ENCODE results near the gene LRRTM4. TPM values are rescaled to one million over a fixed set of nuclear protein-coding genes. Genes with fewer than 3 reads are reported as not detected.

The LRRTM4 gene
- 1 to 10 TPM; 1.1 to 2.3 (median 1.4) TPM for polyA plus RNA-seq (ENCODE audit: insufficient read length in 4 of 4)

- peak in 1 of 4 donors; percentile 31 for DNase-seq (ENCODE audit: low read depth in 4 of 4, low spot score in 2 of 4)
Measured at GRCh38 chr2:77521931-77522470, at the start of gene LRRTM4. Gene LRRTM4 (minus strand): TSS chr2:77522376.

- DNase-seq (ENCODE audit: low read depth in 4 of 4, low spot score in 2 of 4), result no peak
Measured at GRCh38 chr2:77571545-77571944, 49.4 kb upstream of the LRRTM4 start.

GRCh38 chr2:77567723-77568122, 45.5 kb upstream of the LRRTM4 start:
- peak in 2 of 4 donors; percentile 34 to 41 for DNase-seq (ENCODE audit: low read depth in 4 of 4, low spot score in 2 of 4)

- no peak for DNase-seq (ENCODE audit: low read depth in 4 of 4, low spot score in 2 of 4)
Measured at GRCh38 chr2:77566582-77566981, 44.4 kb upstream of the LRRTM4 start.

GRCh38 chr2:77566131-77566530, 44.0 kb upstream of the LRRTM4 start:
- DNase-seq (ENCODE audit: low read depth in 4 of 4, low spot score in 2 of 4), result no peak

GRCh38 chr2:77552956-77553355, 30.8 kb upstream of the LRRTM4 start:
- DNase-seq (ENCODE audit: low read depth in 4 of 4, low spot score in 2 of 4), result peak; percentile 41 to 66 (median 55)

GRCh38 chr2:77538031-77538430, 15.9 kb upstream of the LRRTM4 start:
- no peak for DNase-seq (ENCODE audit: low read depth in 4 of 4, low spot score in 2 of 4)

- no peak for DNase-seq (ENCODE audit: low read depth in 4 of 4, low spot score in 2 of 4)
Measured at GRCh38 chr2:77522888-77523287, 712 bp upstream of the LRRTM4 start.

- DNase-seq (ENCODE audit: low read depth in 4 of 4, low spot score in 2 of 4), result no peak
Measured at GRCh38 chr2:77521548-77521891, 656 bp downstream of the LRRTM4 start.

- DNase-seq (ENCODE audit: low read depth in 4 of 4, low spot score in 2 of 4), result no peak
Measured at GRCh38 chr2:77520641-77521547, 1.3 kb downstream of the LRRTM4 start.

GRCh38 chr2:77519888-77520506, 2.2 kb downstream of the LRRTM4 start:
- DNase-seq (ENCODE audit: low read depth in 4 of 4, low spot score in 2 of 4), result no peak

- no peak for DNase-seq (ENCODE audit: low read depth in 4 of 4, low spot score in 2 of 4)
Measured at GRCh38 chr2:77519164-77519887, 2.9 kb downstream of the LRRTM4 start.

GRCh38 chr2:77518311-77518710, 3.9 kb downstream of the LRRTM4 start:
- DNase-seq (ENCODE audit: low read depth in 4 of 4, low spot score in 2 of 4), result no peak

GRCh38 chr2:77513191-77513590, 9.0 kb downstream of the LRRTM4 start:
- DNase-seq (ENCODE audit: low read depth in 4 of 4, low spot score in 2 of 4), result no peak

GRCh38 chr2:77512507-77512906, 9.7 kb downstream of the LRRTM4 start:
- DNase-seq (ENCODE audit: low read depth in 4 of 4, low spot score in 2 of 4), result no peak

GRCh38 chr2:77508511-77508910, 13.7 kb downstream of the LRRTM4 start:
- DNase-seq (ENCODE audit: low read depth in 4 of 4, low spot score in 2 of 4), result no peak

- no peak for DNase-seq (ENCODE audit: low read depth in 4 of 4, low spot score in 2 of 4)
Measured at GRCh38 chr2:77507657-77508056, 14.5 kb downstream of the LRRTM4 start.

- no peak for DNase-seq (ENCODE audit: low read depth in 4 of 4, low spot score in 2 of 4)
Measured at GRCh38 chr2:77488141-77488540, 34.0 kb downstream of the LRRTM4 start.

GRCh38 chr2:77487074-77487803, 34.9 kb downstream of the LRRTM4 start:
- no peak for DNase-seq (ENCODE audit: low read depth in 4 of 4, low spot score in 2 of 4)

- peak in 1 of 4 donors; percentile 0 for DNase-seq (ENCODE audit: low read depth in 4 of 4, low spot score in 2 of 4)
Measured at GRCh38 chr2:77484026-77484425, 38.1 kb downstream of the LRRTM4 start.

All from left renal cortex interstitium (tissue), 4 donors.